Lung (tissue), 12 donors: Measurements from ENCODE around the gene DYNC1H1. TPM values are rescaled to one million over a fixed set of nuclear protein-coding genes. Genes with fewer than 3 reads are reported as not detected.

Experiments
- ATAC-seq: fragments of 200-7000 bp; cut with Tn5 transposase; one replicate; pipeline ENCODE4 v1.9.1; 2020; ENCODE audit warnings: moderate number of reproducible peaks; ENCODE audit not compliant: insufficient read depth, low FRiP score
- DNase-seq, 3 donors: peaks; one replicate each; pipeline ENCODE4 v3.0.0-alpha.2; 2013 to 2017
- H3K27ac ChIP-seq, 2 donors: one replicate each; pipeline ENCODE4 v1.5.1; 2013; ENCODE audit warnings: mild to moderate bottlenecking in 2 of 2, moderate library complexity in 2 of 2, control low read depth in 1 of 2, inconsistent platforms in 1 of 2, low read depth in 1 of 2, low read length in 1 of 2
- H3K27me3 ChIP-seq, 3 donors: one replicate each; pipeline ENCODE4 v1.5.1; 2013; ENCODE audit warnings: low read length in 2 of 3; ENCODE audit not compliant: control insufficient read depth in 3 of 3, insufficient read depth in 3 of 3
- H3K36me3 ChIP-seq, 4 donors: one replicate each; pipeline ENCODE4 v1.5.1; 2013; ENCODE audit warnings: low read length in 4 of 4, mild to moderate bottlenecking in 1 of 4, moderate library complexity in 1 of 4; ENCODE audit not compliant: control insufficient read depth in 4 of 4, insufficient read depth in 4 of 4
- H3K4me1 ChIP-seq, 5 donors: one replicate each; pipeline ENCODE4 v1.5.1; 2013; ENCODE audit warnings: low read length in 5 of 5, mild to moderate bottlenecking in 2 of 5, moderate library complexity in 1 of 5; ENCODE audit not compliant: control insufficient read depth in 5 of 5, insufficient read depth in 5 of 5
- H3K4me3 ChIP-seq: one replicate; pipeline ENCODE4 v1.5.1; 2013; ENCODE audit warnings: mild to moderate bottlenecking, control low read depth, moderate library complexity
- H3K9ac ChIP-seq, 2 donors: one replicate each; pipeline ENCODE4 v1.5.1; 2013; ENCODE audit warnings: low read length in 2 of 2, control low read depth in 1 of 2; ENCODE audit not compliant: insufficient read depth in 1 of 2
- H3K9me3 ChIP-seq, 4 donors: one replicate each; pipeline ENCODE4 v1.5.1; 2013; ENCODE audit warnings: low read length in 3 of 4, mild to moderate bottlenecking in 1 of 4, moderate library complexity in 1 of 4; ENCODE audit not compliant: control insufficient read depth in 4 of 4, insufficient read depth in 3 of 4
- WGBS, 2 donors: extraction: QIAGEN DNeasy Blood & Tissue Kit; methylation state at CpG; one replicate each; pipeline ENCODE4 v1.1.7; 2013; 5-methylcytosine and 5-hydroxymethylcytosine counted together
- polyA plus RNA-seq, 2 donors: library from polyadenylated mRNA; stranded (reverse); fragments of 200-250 nt; gene quantifications; one replicate each; pipeline ENCODE4 v1.2.1, GENCODE V29; 2013
- total RNA-seq, 2 donors: library from RNA; depleted of rRNA in 1 of 2; stranded (reverse); fragments of >200 nt in 1 of 2; gene quantifications; one replicate each; pipeline ENCODE4 v1.2.1, GENCODE V29; 2014 to 2021
- TF ChIP-seq, protein P1 (sequence below): IDR thresholded peaks from 2 replicates; pipeline ENCODE4 v1.5.1; 2012; ENCODE audit warnings: mild to moderate bottlenecking; ENCODE audit errors: control extremely low read depth, extremely low read depth
- donor health status: control.
- donor health status: control.
- donor health status: Bipolar disorder and iron deficiency.
- donor health status: healthy.
- donor health status: DM: yes; HTN: yes; CAD: no.

Gene DYNC1H1
- total and polyA plus RNA-seq, 4 donors: 111 to 485 (median 328) TPM

DNA sequence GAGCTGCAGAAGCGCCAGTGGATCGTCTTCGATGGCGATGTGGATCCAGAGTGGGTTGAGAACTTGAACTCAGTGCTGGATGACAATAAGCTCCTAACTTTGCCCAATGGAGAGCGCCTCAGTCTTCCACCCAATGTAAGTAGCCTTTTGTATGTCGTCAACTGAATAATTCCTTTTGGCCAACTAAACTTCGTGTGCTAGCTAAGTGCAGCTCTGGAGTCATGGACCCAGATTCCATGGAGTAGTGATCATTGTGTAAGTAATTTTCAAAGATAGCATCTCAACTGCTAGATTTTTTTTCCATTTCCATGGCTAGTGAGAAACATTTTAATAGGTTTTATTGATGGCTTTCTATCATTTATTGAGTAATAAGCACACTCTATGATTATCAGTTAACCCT lies 48.0 kb downstream of the DYNC1H1 start:
- H3K27ac ChIP-seq: no peak overlapping the region
- H3K27me3 ChIP-seq: no peaks in the 10 kb centered on the region
- ATAC-seq (no peak), DNase-seq (no peak)
- peaks cover 73 to 85% (median 81%) of the 10 kb centered on the region in 4 donors for H3K36me3 ChIP-seq
- H3K9me3 ChIP-seq: no peaks in the 10 kb centered on the region
- no peak overlapping the region for H3K9ac ChIP-seq
- H3K4me1 ChIP-seq: no peaks in the 10 kb centered on the region
- TF ChIP-seq, protein P1, sequence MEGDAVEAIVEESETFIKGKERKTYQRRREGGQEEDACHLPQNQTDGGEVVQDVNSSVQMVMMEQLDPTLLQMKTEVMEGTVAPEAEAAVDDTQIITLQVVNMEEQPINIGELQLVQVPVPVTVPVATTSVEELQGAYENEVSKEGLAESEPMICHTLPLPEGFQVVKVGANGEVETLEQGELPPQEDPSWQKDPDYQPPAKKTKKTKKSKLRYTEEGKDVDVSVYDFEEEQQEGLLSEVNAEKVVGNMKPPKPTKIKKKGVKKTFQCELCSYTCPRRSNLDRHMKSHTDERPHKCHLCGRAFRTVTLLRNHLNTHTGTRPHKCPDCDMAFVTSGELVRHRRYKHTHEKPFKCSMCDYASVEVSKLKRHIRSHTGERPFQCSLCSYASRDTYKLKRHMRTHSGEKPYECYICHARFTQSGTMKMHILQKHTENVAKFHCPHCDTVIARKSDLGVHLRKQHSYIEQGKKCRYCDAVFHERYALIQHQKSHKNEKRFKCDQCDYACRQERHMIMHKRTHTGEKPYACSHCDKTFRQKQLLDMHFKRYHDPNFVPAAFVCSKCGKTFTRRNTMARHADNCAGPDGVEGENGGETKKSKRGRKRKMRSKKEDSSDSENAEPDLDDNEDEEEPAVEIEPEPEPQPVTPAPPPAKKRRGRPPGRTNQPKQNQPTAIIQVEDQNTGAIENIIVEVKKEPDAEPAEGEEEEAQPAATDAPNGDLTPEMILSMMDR: no peak
- H3K4me3 ChIP-seq: no peak overlapping the region
- 96 to 97% methylated on average over 7 of the region's 7 CpGs for WGBS, 2 donors

GRCh38 chr14:102013669-102014200 lies 49.4 kb downstream of the DYNC1H1 start:
- H3K9ac ChIP-seq: no peak overlapping the region
- no peak for DNase-seq
- WGBS, 2 donors: 93 to 95% methylated on average over 10 of the region's 10 CpGs

DNA sequence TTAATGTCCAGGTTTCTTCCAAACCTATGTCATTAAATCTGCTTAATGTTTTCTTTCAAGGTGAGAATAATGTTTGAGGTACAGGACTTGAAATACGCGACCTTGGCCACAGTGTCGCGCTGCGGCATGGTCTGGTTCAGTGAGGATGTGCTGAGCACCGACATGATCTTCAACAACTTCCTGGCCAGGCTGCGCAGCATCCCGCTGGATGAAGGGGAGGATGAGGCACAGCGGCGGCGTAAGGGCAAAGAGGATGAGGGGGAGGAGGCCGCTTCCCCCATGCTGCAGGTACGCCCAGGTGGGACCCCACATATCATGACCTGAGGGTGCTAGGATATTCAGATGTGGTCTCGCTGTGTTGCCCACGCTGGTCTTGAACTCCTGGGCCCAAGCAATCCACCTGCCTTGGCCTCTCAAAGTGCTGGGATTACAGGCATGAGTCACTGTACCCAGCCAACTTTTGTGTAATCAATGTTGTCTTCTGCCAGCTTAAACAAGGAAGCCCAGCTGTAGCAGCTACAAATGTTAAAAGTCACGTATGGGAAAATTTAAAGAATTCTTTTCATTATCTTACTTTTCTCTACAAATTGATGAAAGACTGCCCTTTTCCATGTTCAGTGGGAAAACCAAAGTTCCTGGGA lies 50.8 kb downstream of the DYNC1H1 start:
- Histone ChIP-seq H3K4me3 (no peak overlapping the region), H3K4me1 (no peaks in the 10 kb centered on the region), H3K27me3 (no peaks in the 10 kb centered on the region), H3K36me3 (peaks cover 68 to 80% (median 75%) of the 10 kb centered on the region in 4 donors), H3K9ac (no peak overlapping the region), H3K27ac (no peak overlapping the region), H3K9me3 (no peaks in the 10 kb centered on the region)
- 94 to 96% methylated on average over 16 of the region's 16 CpGs for WGBS, 2 donors
- DNase-seq (no peak), ATAC-seq (no peak)
- TF ChIP-seq, protein P1: no peak

More at GRCh38 chr14:102013669-102014200, 49.4 kb downstream of the DYNC1H1 start:
- Histone ChIP-seq H3K4me1 (no peaks in the 10 kb centered on the region), H3K4me3 (no peak overlapping the region), H3K9me3 (no peaks in the 10 kb centered on the region), H3K27ac (no peak overlapping the region), H3K27me3 (no peaks in the 10 kb centered on the region), H3K36me3 (peaks cover 70 to 81% (median 76%) of the 10 kb centered on the region in 4 donors)
- no peak for ATAC-seq
- TF ChIP-seq, protein P1: no peak
